Measurements from ENCODE around the gene OR10D3.
"Not testable (repeated sequence)": the region's sequence is repeated elsewhere in the genome, so short reads cannot be mapped to it uniquely, and the experiment has no call there.

DNA sequence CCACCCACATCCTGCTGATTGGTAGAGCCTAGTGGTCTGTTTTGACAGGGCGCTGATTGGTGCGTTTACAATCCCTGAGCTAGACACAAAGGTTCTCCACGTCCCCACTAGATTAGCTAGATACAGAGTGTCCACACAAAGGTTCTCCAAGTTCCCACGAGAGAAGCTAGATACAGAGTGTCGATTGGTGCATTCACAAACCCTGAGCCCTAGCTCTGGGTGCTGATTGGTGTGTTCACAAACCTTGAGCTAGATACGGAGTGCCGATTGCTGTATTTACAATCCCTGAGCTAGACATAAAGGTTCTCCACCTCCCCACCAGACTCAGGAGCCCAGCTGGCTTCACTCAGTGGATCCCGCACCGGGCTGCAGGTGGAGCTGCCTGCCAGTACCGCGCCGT is 12.8 kb upstream of the OR10D3 start:
- not testable (repeated sequence) for TF ChIP-seq CTCF (IDR thresholded peaks at IDR 0.05); POLR2AphosphoS5 (IDR thresholded peaks at IDR 0.05; ENCODE audit: insufficient read depth in 1 of 2, low read depth in 1 of 2); POLR2A (IDR thresholded peaks at IDR 0.05)

Data from vagina (tissue), 2 donors.